IMR-90 (cell line): ENCODE results near the gene DCD. TPM values are rescaled to one million over a fixed set of nuclear protein-coding genes. Genes with fewer than 3 reads are reported as not detected.

Experiments
- polyA plus RNA-seq, 3 experiments: library from polyadenylated mRNA; depleted of rRNA; stranded (reverse); fragments of >200 nt; gene quantifications; 2 replicates each; pipeline ENCODE4 v1.2.3, GENCODE V29; 2012; ENCODE audit warnings: low replicate concordance in 1 of 3
- total RNA-seq: library from RNA; depleted of rRNA; stranded (reverse); fragments of >200 nt; gene quantifications from 2 replicates; pipeline ENCODE4 v1.2.3, GENCODE V29; 2012; rRNA removed

DCD gene
- total and polyA plus RNA-seq, 2 of the 4 experiments (the other 2 are of a cell fraction) = not detected

Other genes starting within 250 kb of the DCD start
- gene ITGA5, start 229.1 kb downstream of the DCD start, total RNA-seq = 144 and 159 TPM in 2 replicates
- 254 and 259 TPM in 2 replicates for gene ITGA5, start 229.1 kb downstream of the DCD start, polyA plus RNA-seq (2012; rRNA removed)
- gene GTSF1, start 174.8 kb downstream of the DCD start, total RNA-seq = not detected in 2 replicates
- gene GTSF1, start 174.8 kb downstream of the DCD start, polyA plus RNA-seq (2012; rRNA removed) = not detected in 2 replicates
- gene NCKAP1L, start 150.6 kb downstream of the DCD start, total RNA-seq = not detected in 2 replicates
- not detected in 2 replicates for gene NCKAP1L, start 150.6 kb downstream of the DCD start, polyA plus RNA-seq (2012; rRNA removed)
- not detected in 2 replicates for gene PDE1B, start 98.8 kb downstream of the DCD start, total RNA-seq
- not detected in 2 replicates for gene PDE1B, start 98.8 kb downstream of the DCD start, polyA plus RNA-seq (2012; rRNA removed)
- not detected in 2 replicates for gene PPP1R1A, start 59.7 kb downstream of the DCD start, total RNA-seq
- gene PPP1R1A, start 59.7 kb downstream of the DCD start, polyA plus RNA-seq (2012; rRNA removed) = not detected in 2 replicates
- not detected in 2 replicates for gene LACRT, start 13.5 kb downstream of the DCD start, total RNA-seq
- gene LACRT, start 13.5 kb downstream of the DCD start, polyA plus RNA-seq (2012; rRNA removed) = not detected in 2 replicates
- gene MUCL1, start 206.2 kb upstream of the DCD start, total RNA-seq = not detected in 2 replicates
- not detected in 2 replicates for gene MUCL1, start 206.2 kb upstream of the DCD start, polyA plus RNA-seq (2012; rRNA removed)